ENCODE measurements around the gene FRMD4B. TPM values are rescaled to one million over a fixed set of nuclear protein-coding genes. Genes with fewer than 3 reads are reported as not detected.

FRMD4B gene
- polyA plus RNA-seq, 3 donors, result 13.2 to 21.0 (median 19.6) TPM

GRCh38 chr3:69299344-69299743 is 86.5 kb downstream of the FRMD4B start:
- DNase-seq, result no peak
- no peak overlapping the region for H3K9ac ChIP-seq (ENCODE audit: insufficient read depth, low read length, poor library complexity, severe bottlenecking)
- Mint-ChIP-seq H3K4me3 (no peak overlapping the region), H3K36me3 (peaks cover 68 to 71% of the 10 kb centered on the region in 2 donors), H3K4me1 (no peaks in the 10 kb centered on the region), H3K27me3 (ENCODE audit: low read depth in 3 of 3) (peaks cover 0 to 3% (median 0%) of the 10 kb centered on the region in 3 donors), H3K27ac (peak overlapping the region in 1 of 7 donors; percentile 65), H3K9me3 (peaks cover 0 to 2% (median 0%) of the 10 kb centered on the region in 7 donors)
- no peaks in the 10 kb centered on the region for H3K9me3 ChIP-seq (replicated peaks in 1 of 2; ENCODE audit: control insufficient read depth in 1 of 2, insufficient read depth in 1 of 2, low read length in 2 of 2)
- H3K27me3 ChIP-seq (ENCODE audit: control insufficient read depth in 2 of 2, insufficient read depth in 2 of 2, low read length in 2 of 2), result no peaks in the 10 kb centered on the region
- H3K36me3 ChIP-seq (replicated peaks in 1 of 2; ENCODE audit: control insufficient read depth in 1 of 2, insufficient read depth in 2 of 2, low read length in 2 of 2), result peaks cover 42 to 72% of the 10 kb centered on the region in 2 donors
- no peak overlapping the region for H3K4me2 ChIP-seq (replicated peaks; ENCODE audit: extremely low read depth, low read length, poor library complexity, severe bottlenecking)
- TF ChIP-seq, protein P1, sequence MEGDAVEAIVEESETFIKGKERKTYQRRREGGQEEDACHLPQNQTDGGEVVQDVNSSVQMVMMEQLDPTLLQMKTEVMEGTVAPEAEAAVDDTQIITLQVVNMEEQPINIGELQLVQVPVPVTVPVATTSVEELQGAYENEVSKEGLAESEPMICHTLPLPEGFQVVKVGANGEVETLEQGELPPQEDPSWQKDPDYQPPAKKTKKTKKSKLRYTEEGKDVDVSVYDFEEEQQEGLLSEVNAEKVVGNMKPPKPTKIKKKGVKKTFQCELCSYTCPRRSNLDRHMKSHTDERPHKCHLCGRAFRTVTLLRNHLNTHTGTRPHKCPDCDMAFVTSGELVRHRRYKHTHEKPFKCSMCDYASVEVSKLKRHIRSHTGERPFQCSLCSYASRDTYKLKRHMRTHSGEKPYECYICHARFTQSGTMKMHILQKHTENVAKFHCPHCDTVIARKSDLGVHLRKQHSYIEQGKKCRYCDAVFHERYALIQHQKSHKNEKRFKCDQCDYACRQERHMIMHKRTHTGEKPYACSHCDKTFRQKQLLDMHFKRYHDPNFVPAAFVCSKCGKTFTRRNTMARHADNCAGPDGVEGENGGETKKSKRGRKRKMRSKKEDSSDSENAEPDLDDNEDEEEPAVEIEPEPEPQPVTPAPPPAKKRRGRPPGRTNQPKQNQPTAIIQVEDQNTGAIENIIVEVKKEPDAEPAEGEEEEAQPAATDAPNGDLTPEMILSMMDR (IDR thresholded peaks at IDR 0.05), result no peak
- no peaks in the 10 kb centered on the region for H3K4me1 ChIP-seq (ENCODE audit: control insufficient read depth in 1 of 2, insufficient read depth in 2 of 2, low read length in 2 of 2)
- no peaks in the 10 kb centered on the region for H3K79me2 ChIP-seq (ENCODE audit: insufficient read depth, low read length)
- intact Hi-C loops (cut with micrococcal nuclease), result no loop called here
- H3K4me3 ChIP-seq (replicated peaks in 1 of 3; ENCODE audit: low read depth in 2 of 3, low read length in 3 of 3), result no peak overlapping the region
- no peaks in the 10 kb centered on the region for H4K20me1 ChIP-seq (ENCODE audit: insufficient read depth, low read length)
- WGBS (ENCODE audit: insufficient coverage), result no CpG with 5 or more reads among the region's 3 CpGs
- no peak overlapping the region for H3K27ac ChIP-seq (ENCODE audit: low read depth in 1 of 2, low read length in 2 of 2)
- no peak overlapping the region for H2AFZ ChIP-seq (ENCODE audit: insufficient read depth, low read depth, low read length, poor library complexity, severe bottlenecking)

DNA sequence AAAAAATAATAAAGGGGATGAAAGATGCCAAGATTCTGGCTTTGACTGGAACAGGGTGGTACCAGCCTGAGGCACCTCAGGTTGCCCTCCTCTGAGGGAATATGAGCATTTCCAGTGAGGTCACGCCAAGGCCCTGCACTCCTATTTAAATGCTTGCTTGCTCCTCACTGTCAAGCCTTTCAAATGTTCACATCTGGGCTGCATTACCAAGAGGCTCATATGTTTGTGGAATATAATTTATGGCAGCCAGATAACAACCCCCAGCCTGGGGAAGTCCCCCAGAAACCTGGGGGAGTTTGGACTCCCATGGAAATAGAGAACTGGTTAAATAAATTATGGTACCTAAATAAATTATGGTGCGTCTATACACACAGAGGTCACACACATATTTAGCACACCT is 88.4 kb downstream of the FRMD4B start:
- H3K27ac Mint-ChIP-seq, result peak overlapping the region in 1 of 7 donors; percentile 69
- no CpG with 5 or more reads among the region's 2 CpGs for WGBS (ENCODE audit: insufficient coverage)
- H3K9me3 ChIP-seq (replicated peaks in 1 of 2; ENCODE audit: control insufficient read depth in 1 of 2, insufficient read depth in 1 of 2, low read length in 2 of 2), result no peaks in the 10 kb centered on the region

More for the DNA sequence above, 88.4 kb downstream of the FRMD4B start:
- H3K27ac ChIP-seq (ENCODE audit: low read depth in 1 of 2, low read length in 2 of 2), result no peak overlapping the region
- no peak overlapping the region for H2AFZ ChIP-seq (ENCODE audit: insufficient read depth, low read depth, low read length, poor library complexity, severe bottlenecking)
- Mint-ChIP-seq H3K4me1 (no peaks in the 10 kb centered on the region), H3K27me3 (ENCODE audit: low read depth in 3 of 3) (peaks cover 0 to 2% (median 0%) of the 10 kb centered on the region in 3 donors), H3K9me3 (peaks cover 0 to 2% (median 0%) of the 10 kb centered on the region in 7 donors), H3K36me3 (peaks cover 70 to 73% of the 10 kb centered on the region in 2 donors), H3K4me3 (no peak overlapping the region)
- DNase-seq, result no peak
- no peaks in the 10 kb centered on the region for H3K4me1 ChIP-seq (ENCODE audit: control insufficient read depth in 1 of 2, insufficient read depth in 2 of 2, low read length in 2 of 2)
- H3K79me2 ChIP-seq (ENCODE audit: insufficient read depth, low read length), result no peaks in the 10 kb centered on the region
- intact Hi-C loops (cut with micrococcal nuclease), result no loop called here
- H3K27me3 ChIP-seq (ENCODE audit: control insufficient read depth in 2 of 2, insufficient read depth in 2 of 2, low read length in 2 of 2), result no peaks in the 10 kb centered on the region
- H3K36me3 ChIP-seq (replicated peaks in 1 of 2; ENCODE audit: control insufficient read depth in 1 of 2, insufficient read depth in 2 of 2, low read length in 2 of 2), result peaks cover 43 to 76% of the 10 kb centered on the region in 2 donors
- H4K20me1 ChIP-seq (ENCODE audit: insufficient read depth, low read length), result no peaks in the 10 kb centered on the region
- TF ChIP-seq, protein P1 (IDR thresholded peaks at IDR 0.05), result no peak
- H3K9ac ChIP-seq (ENCODE audit: insufficient read depth, low read length, poor library complexity, severe bottlenecking), result no peak overlapping the region
- H3K4me3 ChIP-seq (replicated peaks in 1 of 3; ENCODE audit: low read depth in 2 of 3, low read length in 3 of 3), result no peak overlapping the region
- no peak overlapping the region for H3K4me2 ChIP-seq (replicated peaks; ENCODE audit: extremely low read depth, low read length, poor library complexity, severe bottlenecking)
